ENCODE results near the gene MRPL46. TPM values are rescaled to one million over a fixed set of nuclear protein-coding genes. Genes with fewer than 3 reads are reported as not detected.

The MRPL46 gene
- total and polyA plus RNA-seq, 9 of the 15 experiments (the other 6 are each of a cell fraction or from before 2014, with no cell fraction given) = 41.2 to 72.2 (median 49.8) TPM

DNA sequence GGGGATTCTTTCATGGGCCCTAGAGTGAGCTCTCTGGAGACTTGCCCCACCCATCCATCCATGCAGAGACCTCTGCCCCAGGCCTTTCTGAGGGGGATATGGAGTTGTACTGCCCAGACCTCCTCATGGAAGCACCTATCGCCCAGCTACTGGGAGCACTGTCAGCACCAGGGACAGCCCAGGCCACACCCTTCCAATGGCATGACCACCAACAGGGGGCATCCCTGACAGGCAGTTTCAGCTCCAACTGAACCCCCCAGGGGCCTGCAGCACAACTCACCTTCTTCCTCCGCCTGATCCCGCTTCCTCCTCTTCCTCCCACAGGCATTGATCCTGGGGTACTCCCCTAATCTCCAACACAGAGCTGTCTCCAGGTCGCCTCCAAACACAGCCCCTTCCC lies 22.1 kb upstream of the MRPL46 start:
- Histone ChIP-seq H3K9me1 (ENCODE audit: control insufficient read depth, insufficient read depth, low read length) (no peaks in the 10 kb centered on the region), H3K9me3 (replicated peaks; ENCODE audit: control insufficient read depth, insufficient read depth, low read depth, low read length) (no peaks in the 10 kb centered on the region), H3K27ac (ENCODE audit: extremely low read depth, low read depth, low read length) (no peak overlapping the region), H3K27me3 (ENCODE audit: control insufficient read depth in 2 of 2, insufficient read depth in 2 of 2, low read length in 2 of 2) (no peaks in the 10 kb centered on the region), H2AFZ (ENCODE audit: low read depth, low read length) (no peak overlapping the region), H4K20me1 (replicated peaks; ENCODE audit: control insufficient read depth, insufficient read depth, low read length) (peaks cover 3% of the 10 kb centered on the region; the same call in 1 of the 2 replicates), H3K4me2 (ENCODE audit: insufficient read depth, low read length) (no peak overlapping the region), H3K4me3 (no peak overlapping the region), H3K79me2 (ENCODE audit: control insufficient read depth, insufficient read depth, low read length) (no peaks in the 10 kb centered on the region), H3K9ac (ENCODE audit: insufficient read depth in 1 of 2, low read depth in 2 of 2, low read length in 2 of 2) (0 out of 4 replicates have a peak overlapping the region, but pooled peaks of 1 of the 2 experiments have one; percentile 48), H3K4me1 (replicated peaks in 1 of 2; ENCODE audit: control insufficient read depth in 2 of 2, insufficient read depth in 2 of 2, low read length in 2 of 2) (peaks cover 0 to 15% of the 10 kb centered on the region in 2 experiments; a peak in 1 of 5 replicates), H3K36me3 (ENCODE audit: control insufficient read depth, insufficient read depth, low read length) (no peaks in the 10 kb centered on the region)
- in situ Hi-C loops (cut with MboI) = no loop called here
- FAIRE-seq = no peak
- ChIA-PET POLR2A (no interaction called here), CTCF (ENCODE audit: low intra/inter-chr PET ratio) (no interaction called here)
- intact Hi-C loops (cut with micrococcal nuclease) = no loop called here
- BruUV-seq (replicated peaks) = no TSS peak
- 63% methylated on average over 1 of the region's 4 CpGs for WGBS (ENCODE audit: insufficient coverage, low coverage, missing lambda C conversion rate)
- peak in 3 of 4 experiments; percentile 20 to 31 (median 20) for DNase-seq (ENCODE audit: extremely low read depth in 1 of 4, low spot score in 3 of 4)
- peak; percentile 72 for ATAC-seq
- TF ChIP-seq, protein P1, sequence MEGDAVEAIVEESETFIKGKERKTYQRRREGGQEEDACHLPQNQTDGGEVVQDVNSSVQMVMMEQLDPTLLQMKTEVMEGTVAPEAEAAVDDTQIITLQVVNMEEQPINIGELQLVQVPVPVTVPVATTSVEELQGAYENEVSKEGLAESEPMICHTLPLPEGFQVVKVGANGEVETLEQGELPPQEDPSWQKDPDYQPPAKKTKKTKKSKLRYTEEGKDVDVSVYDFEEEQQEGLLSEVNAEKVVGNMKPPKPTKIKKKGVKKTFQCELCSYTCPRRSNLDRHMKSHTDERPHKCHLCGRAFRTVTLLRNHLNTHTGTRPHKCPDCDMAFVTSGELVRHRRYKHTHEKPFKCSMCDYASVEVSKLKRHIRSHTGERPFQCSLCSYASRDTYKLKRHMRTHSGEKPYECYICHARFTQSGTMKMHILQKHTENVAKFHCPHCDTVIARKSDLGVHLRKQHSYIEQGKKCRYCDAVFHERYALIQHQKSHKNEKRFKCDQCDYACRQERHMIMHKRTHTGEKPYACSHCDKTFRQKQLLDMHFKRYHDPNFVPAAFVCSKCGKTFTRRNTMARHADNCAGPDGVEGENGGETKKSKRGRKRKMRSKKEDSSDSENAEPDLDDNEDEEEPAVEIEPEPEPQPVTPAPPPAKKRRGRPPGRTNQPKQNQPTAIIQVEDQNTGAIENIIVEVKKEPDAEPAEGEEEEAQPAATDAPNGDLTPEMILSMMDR (IDR thresholded peaks at IDR 0.05 in 2 of 3, conservative IDR thresholded peaks at IDR 0.05 in 1 of 3; ENCODE audit: insufficient read depth in 2 of 3, low read depth in 1 of 3, low read length in 3 of 3) = peak; percentile 26 to 48 (median 30); a peak in 4 of 6 replicates
- TF ChIP-seq RAD21 (CRISPR knock-in tag; conservative IDR thresholded peaks at IDR 0.05 in 1 of 2, IDR thresholded peaks at IDR 0.05 in 1 of 2) (peak in 1 of 2 experiments; percentile 56; a peak in 2 of 4 replicates), ZNF263 (CRISPR knock-in tag; IDR thresholded peaks at IDR 0.05; ENCODE audit: borderline replicate concordance) (peak; percentile 46; the same call in 1 of the 2 replicates), EHMT2 (IDR thresholded peaks at IDR 0.05) (peak; percentile 61; the same call in 1 of the 2 replicates), MIER1 (IDR thresholded peaks at IDR 0.05; ENCODE audit: low read depth) (peak; percentile 76), FIP1L1 (IDR thresholded peaks at IDR 0.05; ENCODE audit: low read depth, low read length, poor library complexity, severe bottlenecking) (no peak), SMC3 (conservative IDR thresholded peaks at IDR 0.05; ENCODE audit: insufficient read depth, low read depth, low read length) (0 out of 2 replicates have a peak, but pooled peaks have one; percentile 16)
- TF ChIP-seq, protein P2, sequence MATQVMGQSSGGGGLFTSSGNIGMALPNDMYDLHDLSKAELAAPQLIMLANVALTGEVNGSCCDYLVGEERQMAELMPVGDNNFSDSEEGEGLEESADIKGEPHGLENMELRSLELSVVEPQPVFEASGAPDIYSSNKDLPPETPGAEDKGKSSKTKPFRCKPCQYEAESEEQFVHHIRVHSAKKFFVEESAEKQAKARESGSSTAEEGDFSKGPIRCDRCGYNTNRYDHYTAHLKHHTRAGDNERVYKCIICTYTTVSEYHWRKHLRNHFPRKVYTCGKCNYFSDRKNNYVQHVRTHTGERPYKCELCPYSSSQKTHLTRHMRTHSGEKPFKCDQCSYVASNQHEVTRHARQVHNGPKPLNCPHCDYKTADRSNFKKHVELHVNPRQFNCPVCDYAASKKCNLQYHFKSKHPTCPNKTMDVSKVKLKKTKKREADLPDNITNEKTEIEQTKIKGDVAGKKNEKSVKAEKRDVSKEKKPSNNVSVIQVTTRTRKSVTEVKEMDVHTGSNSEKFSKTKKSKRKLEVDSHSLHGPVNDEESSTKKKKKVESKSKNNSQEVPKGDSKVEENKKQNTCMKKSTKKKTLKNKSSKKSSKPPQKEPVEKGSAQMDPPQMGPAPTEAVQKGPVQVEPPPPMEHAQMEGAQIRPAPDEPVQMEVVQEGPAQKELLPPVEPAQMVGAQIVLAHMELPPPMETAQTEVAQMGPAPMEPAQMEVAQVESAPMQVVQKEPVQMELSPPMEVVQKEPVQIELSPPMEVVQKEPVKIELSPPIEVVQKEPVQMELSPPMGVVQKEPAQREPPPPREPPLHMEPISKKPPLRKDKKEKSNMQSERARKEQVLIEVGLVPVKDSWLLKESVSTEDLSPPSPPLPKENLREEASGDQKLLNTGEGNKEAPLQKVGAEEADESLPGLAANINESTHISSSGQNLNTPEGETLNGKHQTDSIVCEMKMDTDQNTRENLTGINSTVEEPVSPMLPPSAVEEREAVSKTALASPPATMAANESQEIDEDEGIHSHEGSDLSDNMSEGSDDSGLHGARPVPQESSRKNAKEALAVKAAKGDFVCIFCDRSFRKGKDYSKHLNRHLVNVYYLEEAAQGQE (IDR thresholded peaks at IDR 0.05; ENCODE audit: borderline replicate concordance) = peak; percentile 91
- TF ChIP-seq, protein P2 (CRISPR knock-in tag; IDR thresholded peaks at IDR 0.05; ENCODE audit: low read depth) = no peak

Data from K562 (cell line).